ENCODE data around the gene ELMO1. TPM values are rescaled to one million over a fixed set of nuclear protein-coding genes. Genes with fewer than 3 reads are reported as not detected.
A peak's percentile ranks its signal among the peaks of the same experiment; 100 is the strongest.

Gene ELMO1
- total RNA-seq, 1 donor from 2014 or later: 21.2 TPM

- no peak for DNase-seq (ENCODE audit: low spot score)
- ATAC-seq: no peak
These were observed 246.8 kb downstream of the ELMO1 start for GRCh38 chr7:37201876-37202198.

- ATAC-seq (peak; percentile 88), DNase-seq (ENCODE audit: low spot score) (peak; percentile 85)
These were observed 247.4 kb downstream of the ELMO1 start for GRCh38 chr7:37201003-37201875.

GRCh38 chr7:37198906-37199485, 249.7 kb downstream of the ELMO1 start:
- ATAC-seq: peak; percentile 90

GRCh38 chr7:37198041-37198905, 250.4 kb downstream of the ELMO1 start:
- ATAC-seq (peak; percentile 50), DNase-seq (ENCODE audit: low spot score) (no peak)

More at GRCh38 chr7:37198906-37199485, 249.7 kb downstream of the ELMO1 start:
- DNase-seq (ENCODE audit: low spot score): peak; percentile 80

GRCh38 chr7:37197108-37197507, 251.6 kb downstream of the ELMO1 start:
- ATAC-seq: no peak
- no peak for DNase-seq (ENCODE audit: low spot score)

- ATAC-seq (no peak), DNase-seq (ENCODE audit: low spot score) (no peak)
These were observed 252.0 kb downstream of the ELMO1 start for GRCh38 chr7:37196676-37197075.

GRCh38 chr7:37195388-37195787, 253.3 kb downstream of the ELMO1 start:
- no peak for ATAC-seq
- no peak for DNase-seq (ENCODE audit: low spot score)

GRCh38 chr7:37194943-37195342, 253.7 kb downstream of the ELMO1 start:
- no peak for ATAC-seq
- no peak for DNase-seq (ENCODE audit: low spot score)

- ATAC-seq (no peak), DNase-seq (ENCODE audit: low spot score) (no peak)
These were observed 254.9 kb downstream of the ELMO1 start for GRCh38 chr7:37193775-37194135.

GRCh38 chr7:37193087-37193774, 255.4 kb downstream of the ELMO1 start:
- ATAC-seq (peak; percentile 22), DNase-seq (ENCODE audit: low spot score) (no peak)

GRCh38 chr7:37191797-37192196, 256.9 kb downstream of the ELMO1 start:
- peak; percentile 94 for ATAC-seq
- DNase-seq (ENCODE audit: low spot score): peak; percentile 57

GRCh38 chr7:37187179-37187578, 261.5 kb downstream of the ELMO1 start:
- no peak for ATAC-seq
- DNase-seq (ENCODE audit: low spot score): no peak

- ATAC-seq (no peak), DNase-seq (ENCODE audit: low spot score) (no peak)
These were observed 261.9 kb downstream of the ELMO1 start for GRCh38 chr7:37186753-37187152.

- DNase-seq (ENCODE audit: low spot score) (no peak), ATAC-seq (peak; percentile 11)
These were observed 267.1 kb downstream of the ELMO1 start for GRCh38 chr7:37181550-37181932.

GRCh38 chr7:37180828-37181549, 267.7 kb downstream of the ELMO1 start:
- no peak for ATAC-seq
- DNase-seq (ENCODE audit: low spot score): no peak

GRCh38 chr7:37176079-37176478, 272.6 kb downstream of the ELMO1 start:
- no peak for DNase-seq (ENCODE audit: low spot score)
- no peak for ATAC-seq

GRCh38 chr7:37174460-37174859, 274.2 kb downstream of the ELMO1 start:
- no peak for ATAC-seq
- no peak for DNase-seq (ENCODE audit: low spot score)

- DNase-seq (ENCODE audit: low spot score) (no peak), ATAC-seq (no peak)
These were observed 275.0 kb downstream of the ELMO1 start for GRCh38 chr7:37173670-37174069.

GRCh38 chr7:37162106-37162505, 286.6 kb downstream of the ELMO1 start:
- no peak for ATAC-seq

GRCh38 chr7:37160656-37161055, 288.0 kb downstream of the ELMO1 start:
- DNase-seq (ENCODE audit: low spot score) (no peak), ATAC-seq (no peak)

More at GRCh38 chr7:37162106-37162505, 286.6 kb downstream of the ELMO1 start:
- no peak for DNase-seq (ENCODE audit: low spot score)

Measured in left lobe of liver (tissue), 2 donors.